Right atrium auricular region (tissue), 2 donors: ENCODE data around the gene MUTYH. TPM values are rescaled to one million over a fixed set of nuclear protein-coding genes. Genes with fewer than 3 reads are reported as not detected.

ENCODE experiments used
- DNase-seq: peaks from one replicate; pipeline ENCODE4 v3.0.0-alpha.2; 2019; ENCODE audit warnings: low spot score
- H3K27ac ChIP-seq, 2 donors: fragments of 200-600 bp; sonication (generic); 1 replicate in 1 of 2; 2 replicates in 1 of 2; pipeline ENCODE4 v1.5.1; 2016 to 2019
- H3K27me3 ChIP-seq, 2 donors: fragments of 200-600 bp; sonication (generic); one replicate each; pipeline versions ENCODE4 v1.5.1 to v1.6.0; 2017 to 2019
- H3K36me3 ChIP-seq: fragments of 200-600 bp; sonication (generic); one replicate; pipeline ENCODE4 v1.5.1; 2016
- H3K4me1 ChIP-seq, 2 donors: fragments of 200-600 bp; sonication (generic); one replicate each; pipeline versions ENCODE4 v1.5.1 to v1.6.0; 2017 to 2019
- H3K4me3 ChIP-seq, 2 donors: fragments of 200-600 bp; sonication (generic); 1 replicate in 1 of 2; 2 replicates in 1 of 2; pipeline ENCODE4 v1.5.1; 2017 to 2019; ENCODE audit warnings: mild to moderate bottlenecking in 1 of 2, moderate library complexity in 1 of 2
- H3K9me3 ChIP-seq, 2 donors: fragments of 200-600 bp; sonication (generic); one replicate each; pipeline ENCODE4 v1.5.1; 2019
- total RNA-seq, 2 donors: library from RNA; depleted of rRNA; stranded (reverse); fragments of >200 nt; gene quantifications; one replicate each; pipeline ENCODE4 v1.1.0, GENCODE V29; 2016
- TF ChIP-seq, protein P1 (sequence below), 2 donors: fragments of 200-600 bp; sonication (generic); IDR thresholded peaks; one replicate each; pipeline ENCODE4 v1.5.1; 2019; ENCODE audit warnings: antibody characterized with exemption in 2 of 2

Gene MUTYH
- total RNA-seq, 2 donors from 2014 or later: 4.2 to 11.1 TPM

DNA sequence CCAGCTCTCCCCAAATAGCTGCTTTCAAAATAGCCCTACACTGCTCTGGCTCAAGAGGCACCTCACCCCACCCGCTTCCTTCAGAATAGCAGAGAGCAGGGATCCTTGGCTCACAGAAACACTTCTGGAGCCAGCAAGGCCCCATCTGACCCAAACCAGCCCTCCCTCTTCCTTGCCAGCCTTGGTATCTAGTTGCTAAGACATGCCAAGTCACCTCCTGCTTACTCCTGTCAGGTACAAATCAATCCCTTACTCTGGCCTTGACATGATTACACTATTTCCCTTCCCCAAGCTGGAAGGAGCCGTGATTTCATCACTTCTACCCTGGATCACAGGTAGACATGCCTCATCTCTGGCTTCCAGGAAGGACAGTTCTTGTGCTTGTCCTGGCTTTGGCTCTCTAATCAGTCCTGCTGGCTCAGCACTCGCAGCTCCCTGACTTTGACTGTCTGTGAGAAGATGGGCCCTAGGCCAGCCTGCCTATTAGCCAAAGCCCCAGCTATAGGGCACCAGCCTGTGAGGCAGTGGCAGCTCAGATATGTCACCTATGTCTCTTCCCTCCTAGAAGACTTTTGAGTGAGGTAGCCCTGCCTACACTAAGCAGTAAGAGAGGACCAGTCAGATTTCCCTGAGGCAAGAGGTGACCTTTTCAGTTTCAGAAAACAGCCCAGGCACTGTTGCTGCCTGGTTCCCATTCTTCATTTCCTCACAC, 8.9 kb upstream of the MUTYH start:
- H3K4me1 ChIP-seq: peaks cover 0 to 19% of the 10 kb centered on the region in 2 donors
- no peak for DNase-seq

DNA sequence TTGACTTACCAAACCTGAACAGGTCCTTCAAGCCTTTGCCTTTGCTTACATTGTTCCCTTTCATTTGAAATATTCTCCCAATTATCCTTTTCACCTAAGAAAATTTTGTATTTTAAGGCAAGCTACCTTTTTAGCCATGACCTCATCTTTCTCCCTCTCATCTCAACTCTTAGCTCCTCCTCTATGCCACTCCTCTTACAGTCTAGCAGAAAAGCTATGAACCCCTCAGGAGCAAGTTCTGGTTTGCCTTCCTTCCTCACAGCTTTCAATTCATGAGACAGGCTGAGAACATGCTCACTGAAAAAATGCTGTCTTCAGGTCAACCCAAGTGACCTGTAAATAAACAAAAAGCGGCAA, 8.3 kb upstream of the MUTYH start:
- H3K4me3 ChIP-seq: no peak overlapping the region
- peaks cover 0 to 19% of the 10 kb centered on the region in 2 donors for H3K4me1 ChIP-seq
- H3K9me3 ChIP-seq: no peaks in the 10 kb centered on the region
- peaks cover 12% of the 10 kb centered on the region for H3K36me3 ChIP-seq
- DNase-seq: no peak
- TF ChIP-seq, protein P1, sequence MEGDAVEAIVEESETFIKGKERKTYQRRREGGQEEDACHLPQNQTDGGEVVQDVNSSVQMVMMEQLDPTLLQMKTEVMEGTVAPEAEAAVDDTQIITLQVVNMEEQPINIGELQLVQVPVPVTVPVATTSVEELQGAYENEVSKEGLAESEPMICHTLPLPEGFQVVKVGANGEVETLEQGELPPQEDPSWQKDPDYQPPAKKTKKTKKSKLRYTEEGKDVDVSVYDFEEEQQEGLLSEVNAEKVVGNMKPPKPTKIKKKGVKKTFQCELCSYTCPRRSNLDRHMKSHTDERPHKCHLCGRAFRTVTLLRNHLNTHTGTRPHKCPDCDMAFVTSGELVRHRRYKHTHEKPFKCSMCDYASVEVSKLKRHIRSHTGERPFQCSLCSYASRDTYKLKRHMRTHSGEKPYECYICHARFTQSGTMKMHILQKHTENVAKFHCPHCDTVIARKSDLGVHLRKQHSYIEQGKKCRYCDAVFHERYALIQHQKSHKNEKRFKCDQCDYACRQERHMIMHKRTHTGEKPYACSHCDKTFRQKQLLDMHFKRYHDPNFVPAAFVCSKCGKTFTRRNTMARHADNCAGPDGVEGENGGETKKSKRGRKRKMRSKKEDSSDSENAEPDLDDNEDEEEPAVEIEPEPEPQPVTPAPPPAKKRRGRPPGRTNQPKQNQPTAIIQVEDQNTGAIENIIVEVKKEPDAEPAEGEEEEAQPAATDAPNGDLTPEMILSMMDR (IDR thresholded peaks at IDR 0.05): no peak
- no peaks in the 10 kb centered on the region for H3K27me3 ChIP-seq
- H3K27ac ChIP-seq: peak overlapping the region; percentile 71 to 78

More for the DNA sequence above, 8.9 kb upstream of the MUTYH start:
- Histone ChIP-seq H3K9me3 (no peaks in the 10 kb centered on the region), H3K4me3 (no peak overlapping the region), H3K36me3 (peaks cover 6% of the 10 kb centered on the region), H3K27ac (peak overlapping the region; percentile 71 to 78), H3K27me3 (no peaks in the 10 kb centered on the region)
- TF ChIP-seq, protein P1 (IDR thresholded peaks at IDR 0.05): no peak

DNA sequence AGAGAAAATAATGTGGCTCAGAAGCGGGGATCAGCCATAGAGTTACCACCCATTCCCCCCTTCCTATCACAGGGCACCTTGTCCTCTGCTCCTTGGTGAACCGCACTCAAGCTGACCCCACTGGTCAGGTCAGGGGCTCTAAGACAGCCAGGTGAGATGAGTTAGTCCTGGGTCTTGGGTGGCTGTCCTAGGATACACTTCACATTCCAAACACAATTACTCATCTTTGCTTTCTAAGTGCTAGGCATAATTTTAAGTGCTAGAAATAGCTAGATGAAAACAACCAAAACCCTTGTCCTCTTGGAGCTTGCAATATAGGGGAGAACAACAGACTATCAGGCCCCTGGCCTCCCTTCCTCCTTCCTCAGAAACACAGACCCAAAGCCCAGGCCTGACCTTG, 7.8 kb upstream of the MUTYH start:
- TF ChIP-seq, protein P1 (IDR thresholded peaks at IDR 0.05): no peak
- H3K27me3 ChIP-seq: no peaks in the 10 kb centered on the region
- no peak overlapping the region for H3K4me3 ChIP-seq
- peaks cover 0 to 19% of the 10 kb centered on the region in 2 donors for H3K4me1 ChIP-seq
- no peak for DNase-seq
- H3K36me3 ChIP-seq: peaks cover 17% of the 10 kb centered on the region
- H3K9me3 ChIP-seq: no peaks in the 10 kb centered on the region
- peak overlapping the region; percentile 71 to 78 for H3K27ac ChIP-seq

DNA sequence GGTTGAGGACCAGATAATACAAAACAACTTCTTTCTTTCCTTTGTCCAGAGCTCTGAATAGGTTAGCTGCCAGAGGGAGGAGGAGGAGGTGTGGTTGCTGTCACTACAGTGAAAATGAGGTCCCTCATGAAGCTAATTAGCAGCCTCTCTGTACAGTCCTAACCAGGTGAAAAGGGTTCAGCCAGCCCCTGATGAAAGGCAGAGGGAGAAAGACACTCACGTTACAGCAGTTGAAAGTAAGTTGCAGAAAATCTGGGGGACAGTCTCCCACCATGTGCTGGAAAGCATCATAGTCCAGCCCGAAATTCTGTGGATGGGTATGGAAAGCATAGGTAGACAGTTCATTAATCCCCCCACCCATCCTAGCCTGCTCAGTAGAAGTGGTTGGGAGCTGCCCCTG, 6.2 kb upstream of the MUTYH start:
- Histone ChIP-seq H3K9me3 (no peaks in the 10 kb centered on the region), H3K36me3 (peaks cover 29% of the 10 kb centered on the region), H3K4me3 (no peak overlapping the region), H3K4me1 (peaks cover 0 to 25% of the 10 kb centered on the region in 2 donors), H3K27ac (no peak overlapping the region), H3K27me3 (no peaks in the 10 kb centered on the region)
- TF ChIP-seq, protein P1 (IDR thresholded peaks at IDR 0.05): no peak
- DNase-seq: no peak

DNA sequence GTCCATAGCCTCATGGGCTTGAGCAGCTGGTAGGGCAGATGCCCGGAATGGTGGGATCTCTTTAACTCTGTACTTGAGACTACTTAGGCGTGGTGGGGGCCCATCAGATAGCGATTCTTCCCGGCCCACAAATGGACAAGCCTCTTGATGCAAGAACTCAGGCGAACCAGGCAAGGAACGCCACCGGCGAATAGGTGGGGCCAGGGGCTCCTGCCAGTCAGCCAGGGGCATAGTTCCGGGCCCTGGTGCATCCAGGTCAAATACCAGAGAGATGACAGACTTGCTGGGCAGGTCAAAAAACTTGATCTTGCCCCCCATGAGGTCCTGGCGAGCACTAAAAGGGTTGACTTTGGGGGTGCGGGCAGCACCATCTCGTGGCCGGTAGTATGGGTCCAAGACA, 4.8 kb upstream of the MUTYH start:
- H3K27ac ChIP-seq: no peak overlapping the region
- H3K27me3 ChIP-seq: no peaks in the 10 kb centered on the region
- H3K4me1 ChIP-seq: peaks cover 0 to 36% of the 10 kb centered on the region in 2 donors
- H3K4me3 ChIP-seq: no peak overlapping the region
- no peaks in the 10 kb centered on the region for H3K9me3 ChIP-seq
- TF ChIP-seq, protein P1 (IDR thresholded peaks at IDR 0.05): no peak
- no peak for DNase-seq
- peaks cover 29% of the 10 kb centered on the region for H3K36me3 ChIP-seq

DNA sequence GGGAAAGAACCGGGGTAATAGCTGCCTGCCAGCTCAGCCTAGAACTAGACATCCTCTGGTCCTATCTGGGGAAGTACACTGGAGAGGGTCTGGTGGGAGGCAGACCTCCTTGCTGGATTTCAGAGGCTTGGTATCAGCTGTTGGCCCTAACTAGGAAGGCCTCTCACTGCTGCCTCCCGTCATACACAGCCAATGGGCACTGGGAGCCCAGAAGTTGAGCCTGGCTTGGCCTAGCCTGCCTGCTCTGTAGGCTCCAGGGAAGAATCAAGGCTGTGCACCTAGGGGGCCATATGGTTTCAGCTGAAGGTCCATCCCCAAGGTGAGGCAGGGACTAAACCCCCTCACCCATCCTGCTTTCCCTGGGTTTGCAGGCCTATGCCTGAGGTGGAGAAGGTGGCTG, 4.3 kb upstream of the MUTYH start:
- Histone ChIP-seq H3K9me3 (no peaks in the 10 kb centered on the region), H3K4me3 (no peak overlapping the region), H3K27me3 (no peaks in the 10 kb centered on the region), H3K4me1 (peaks cover 0 to 36% of the 10 kb centered on the region in 2 donors), H3K36me3 (peaks cover 29% of the 10 kb centered on the region), H3K27ac (no peak overlapping the region)
- no peak for DNase-seq
- TF ChIP-seq, protein P1 (IDR thresholded peaks at IDR 0.05): no peak
